Prostate gland (tissue), 2 donors: ENCODE results near the gene VCAN. TPM values are rescaled to one million over a fixed set of nuclear protein-coding genes. Genes with fewer than 3 reads are reported as not detected.

Experiments
- DNase-seq: peaks from one replicate; pipeline ENCODE4 v3.0.0-alpha.2; 2019; ENCODE audit warnings: low spot score
- H3K27ac ChIP-seq, 2 donors: fragments of 200-600 bp; sonication (generic); 2 replicates each; pipeline ENCODE4 v1.5.1; 2017 to 2019
- H3K27me3 ChIP-seq: fragments of 200-600 bp; sonication (generic); replicated peaks from 2 replicates; pipeline ENCODE4 v1.5.1; 2019; ENCODE audit not compliant: insufficient read depth
- H3K36me3 ChIP-seq, 2 donors: fragments of 200-600 bp; sonication (generic); 1 replicate in 1 of 2; 2 replicates in 1 of 2; pipeline versions ENCODE4 v1.5.1 to v1.8.1; 2017 to 2019
- H3K4me1 ChIP-seq: fragments of 200-600 bp; sonication (generic); replicated peaks from 2 replicates; pipeline ENCODE4 v1.5.1; 2019
- H3K4me3 ChIP-seq, 2 donors: fragments of 200-600 bp; sonication (generic); 2 replicates each; pipeline ENCODE4 v1.5.1; 2017 to 2019
- H3K9me3 ChIP-seq: fragments of 200-600 bp; sonication (generic); 2 replicates; pipeline ENCODE4 v1.5.1; 2017
- POLR2A ChIP-seq: fragments of 450-650 bp; IDR thresholded peaks from one replicate; pipeline ENCODE4 v1.6.1; 2016; ENCODE audit warnings: antibody characterized with exemption, mild to moderate bottlenecking
- POLR2AphosphoS5 ChIP-seq: sonication (generic); formaldehyde crosslinking; IDR thresholded peaks from one replicate; pipeline ENCODE4 v1.6.1; 2017; ENCODE audit warnings: antibody characterized with exemption
- WGBS: methylation state at CpG from one replicate; pipeline ENCODE4 v1.1.5; 2018; 5-methylcytosine and 5-hydroxymethylcytosine counted together
- intact Hi-C: fragments of 100-400 bp; cut with DNase I; formaldehyde crosslinking; loops from one replicate; pipeline ENCODE4 v1.14.2; 2022
- total RNA-seq, 2 donors: library from RNA; depleted of rRNA; stranded (reverse); fragments of >200 nt; gene quantifications; one replicate each; pipeline ENCODE4 v1.1.0, GENCODE V29; 2016
- TF ChIP-seq, protein P1 (sequence below), 4 experiments: fragments of 200-600 bp in 2 of 4; fragments of 450-650 bp in 2 of 4; sonication (generic) in 2 of 4; IDR thresholded peaks; 1 replicate in 3 of 4; 2 replicates in 1 of 4; pipeline ENCODE4 v1.5.1; 2016 to 2019; ENCODE audit warnings: antibody characterized with exemption in 4 of 4, mild to moderate bottlenecking in 2 of 4, moderate library complexity in 2 of 4

VCAN gene
- total RNA-seq, 2 donors from 2014 or later: 24.4 to 72.9 TPM

DNA sequence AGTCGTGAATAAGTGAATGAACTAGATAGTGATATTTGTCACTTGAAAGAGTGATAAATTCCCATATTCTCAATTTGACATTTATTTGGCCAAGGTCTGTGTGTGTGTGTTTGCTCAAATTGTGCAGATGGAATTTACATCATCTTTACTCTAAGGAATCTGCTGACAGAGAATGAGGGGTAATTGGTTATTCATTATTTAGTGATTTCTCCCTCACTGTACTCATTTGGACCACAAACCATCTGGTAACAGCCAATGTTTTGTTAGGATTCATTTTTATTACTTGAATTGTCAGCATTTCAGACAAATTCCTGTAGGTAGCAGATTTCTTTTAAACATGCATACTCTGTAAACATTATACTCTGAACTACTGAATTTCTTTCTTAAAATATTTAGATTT is 15.6 kb downstream of the VCAN start:
- TF ChIP-seq, protein P1, sequence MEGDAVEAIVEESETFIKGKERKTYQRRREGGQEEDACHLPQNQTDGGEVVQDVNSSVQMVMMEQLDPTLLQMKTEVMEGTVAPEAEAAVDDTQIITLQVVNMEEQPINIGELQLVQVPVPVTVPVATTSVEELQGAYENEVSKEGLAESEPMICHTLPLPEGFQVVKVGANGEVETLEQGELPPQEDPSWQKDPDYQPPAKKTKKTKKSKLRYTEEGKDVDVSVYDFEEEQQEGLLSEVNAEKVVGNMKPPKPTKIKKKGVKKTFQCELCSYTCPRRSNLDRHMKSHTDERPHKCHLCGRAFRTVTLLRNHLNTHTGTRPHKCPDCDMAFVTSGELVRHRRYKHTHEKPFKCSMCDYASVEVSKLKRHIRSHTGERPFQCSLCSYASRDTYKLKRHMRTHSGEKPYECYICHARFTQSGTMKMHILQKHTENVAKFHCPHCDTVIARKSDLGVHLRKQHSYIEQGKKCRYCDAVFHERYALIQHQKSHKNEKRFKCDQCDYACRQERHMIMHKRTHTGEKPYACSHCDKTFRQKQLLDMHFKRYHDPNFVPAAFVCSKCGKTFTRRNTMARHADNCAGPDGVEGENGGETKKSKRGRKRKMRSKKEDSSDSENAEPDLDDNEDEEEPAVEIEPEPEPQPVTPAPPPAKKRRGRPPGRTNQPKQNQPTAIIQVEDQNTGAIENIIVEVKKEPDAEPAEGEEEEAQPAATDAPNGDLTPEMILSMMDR (IDR thresholded peaks at IDR 0.05): no peak
- H3K27ac ChIP-seq: no peak overlapping the region
- intact Hi-C loops: no loop called here
- no peaks in the 10 kb centered on the region for H3K27me3 ChIP-seq
- H3K4me1 ChIP-seq: no peaks in the 10 kb centered on the region
- H3K36me3 ChIP-seq: no peaks in the 10 kb centered on the region
- no peaks in the 10 kb centered on the region for H3K9me3 ChIP-seq
- WGBS: 63% methylated on average over 1 of the region's 1 CpG
- H3K4me3 ChIP-seq: no peak overlapping the region
- DNase-seq: no peak

DNA sequence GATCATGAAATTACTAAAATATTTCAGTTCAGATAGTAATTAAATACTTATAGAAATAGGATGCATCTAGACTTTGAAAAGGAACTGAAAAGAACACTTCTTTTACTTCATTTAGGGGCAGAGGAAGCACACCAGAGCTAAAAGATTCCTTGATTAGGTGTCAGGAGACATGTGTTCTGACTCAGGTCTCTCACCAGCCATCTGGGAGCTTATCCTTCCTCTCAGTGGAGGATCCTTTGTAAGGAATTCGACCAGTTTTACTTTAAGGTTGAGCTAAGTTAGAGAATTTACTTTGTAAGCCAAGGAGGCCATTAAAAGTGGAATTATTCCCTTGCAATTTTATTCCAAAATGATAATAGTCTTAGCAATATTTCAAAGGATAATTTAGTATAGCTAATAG is 16.7 kb downstream of the VCAN start:
- WGBS: 46% methylated on average over 1 of the region's 1 CpG
- Histone ChIP-seq H3K4me1 (no peaks in the 10 kb centered on the region), H3K4me3 (no peak overlapping the region), H3K36me3 (no peaks in the 10 kb centered on the region), H3K9me3 (no peaks in the 10 kb centered on the region), H3K27me3 (no peaks in the 10 kb centered on the region), H3K27ac (no peak overlapping the region)
- TF ChIP-seq, protein P1 (IDR thresholded peaks at IDR 0.05): no peak
- no peak for TF ChIP-seq POLR2AphosphoS5
- TF ChIP-seq POLR2A: no peak
- DNase-seq: no peak
- intact Hi-C loops: no loop called here

DNA sequence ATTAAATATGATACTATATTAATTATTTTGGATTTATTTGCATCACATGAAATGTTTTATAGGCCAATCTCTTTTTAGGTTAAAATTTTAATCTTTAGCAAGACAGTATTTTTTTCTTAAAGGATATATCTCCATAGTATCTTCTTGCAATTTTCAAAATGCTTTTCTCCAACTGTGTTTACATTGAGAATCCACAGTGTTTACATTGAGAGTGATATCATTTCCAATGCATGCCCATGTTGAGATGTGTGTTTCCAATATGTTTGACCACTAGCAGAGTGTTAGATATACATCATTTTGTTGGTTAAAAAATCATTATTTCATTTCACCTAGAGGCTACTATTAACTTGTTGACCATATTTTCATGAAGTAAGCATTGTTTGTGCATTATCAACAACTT is 17.3 kb downstream of the VCAN start:
- Histone ChIP-seq H3K4me1 (no peaks in the 10 kb centered on the region), H3K9me3 (no peaks in the 10 kb centered on the region), H3K27me3 (no peaks in the 10 kb centered on the region), H3K4me3 (no peak overlapping the region), H3K36me3 (no peaks in the 10 kb centered on the region), H3K27ac (no peak overlapping the region)
- no peak for DNase-seq
- intact Hi-C loops: no loop called here
- TF ChIP-seq POLR2AphosphoS5: no peak
- TF ChIP-seq, protein P1 (IDR thresholded peaks at IDR 0.05): no peak
- no peak for TF ChIP-seq POLR2A

DNA sequence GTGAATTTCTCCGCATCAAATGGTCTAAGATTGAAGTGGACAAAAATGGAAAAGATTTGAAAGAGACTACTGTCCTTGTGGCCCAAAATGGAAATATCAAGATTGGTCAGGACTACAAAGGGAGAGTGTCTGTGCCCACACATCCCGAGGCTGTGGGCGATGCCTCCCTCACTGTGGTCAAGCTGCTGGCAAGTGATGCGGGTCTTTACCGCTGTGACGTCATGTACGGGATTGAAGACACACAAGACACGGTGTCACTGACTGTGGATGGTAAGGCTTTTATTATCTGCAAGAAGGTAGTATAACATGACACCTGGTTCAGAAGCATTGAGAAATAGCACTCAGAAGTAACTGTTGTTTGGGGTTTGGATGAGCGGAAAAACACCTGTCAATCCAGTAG is 18.7 kb downstream of the VCAN start:
- Histone ChIP-seq H3K36me3 (no peaks in the 10 kb centered on the region), H3K9me3 (no peaks in the 10 kb centered on the region), H3K4me3 (no peak overlapping the region), H3K27me3 (no peaks in the 10 kb centered on the region), H3K4me1 (no peaks in the 10 kb centered on the region), H3K27ac (no peak overlapping the region)
- TF ChIP-seq POLR2A (no peak), POLR2AphosphoS5 (no peak)
- TF ChIP-seq, protein P1 (IDR thresholded peaks at IDR 0.05): no peak
- WGBS: 97% methylated on average over 9 of the region's 9 CpGs
- DNase-seq: no peak
- intact Hi-C loops: no loop called here

DNA sequence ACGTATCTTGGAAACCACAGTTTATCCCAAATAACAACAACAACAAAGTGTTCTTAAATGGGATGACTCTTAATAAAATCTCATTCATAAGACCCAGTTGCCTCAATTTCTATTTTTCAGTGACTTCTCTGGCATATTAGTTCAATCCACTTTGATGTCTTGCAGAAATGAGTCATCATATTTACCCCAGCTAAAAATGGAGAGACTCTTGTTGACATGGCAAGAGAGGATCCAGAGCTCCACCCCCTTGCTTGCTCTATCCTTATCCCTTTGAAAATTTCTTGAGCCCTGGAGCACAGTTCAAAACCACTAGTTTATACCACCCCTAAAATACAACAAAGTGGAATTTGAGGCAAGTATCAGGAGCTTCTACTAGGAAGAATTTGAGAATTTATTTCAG is 20.8 kb downstream of the VCAN start:
- 96% methylated on average over 1 of the region's 1 CpG for WGBS
- no peaks in the 10 kb centered on the region for H3K27me3 ChIP-seq
- H3K36me3 ChIP-seq: no peaks in the 10 kb centered on the region
- no peaks in the 10 kb centered on the region for H3K4me1 ChIP-seq
- intact Hi-C loops: no loop called here
- DNase-seq: no peak
- no peak overlapping the region for H3K27ac ChIP-seq
- H3K4me3 ChIP-seq: no peak overlapping the region
- TF ChIP-seq POLR2A (no peak), POLR2AphosphoS5 (no peak)
- TF ChIP-seq, protein P1 (IDR thresholded peaks at IDR 0.05): no peak
- H3K9me3 ChIP-seq: no peaks in the 10 kb centered on the region
